Medulla oblongata (tissue), 1 donor: ENCODE data around the gene SGTA.
"Not testable (repeated sequence)": the region's sequence is repeated elsewhere in the genome, so short reads cannot be mapped to it uniquely, and the experiment has no call there.

Source experiments
- DNase-seq: peaks from one replicate; pipeline ENCODE4 v3.0.0-alpha.2; 2015; ENCODE audit errors: extremely low spot score

SGTA gene

GRCh38 chr19:2726904-2727639, 56.0 kb downstream of the SGTA start:
- no peak for DNase-seq

GRCh38 chr19:2726160-2726855, 56.8 kb downstream of the SGTA start:
- no peak for DNase-seq

- DNase-seq: no peak
Measured at GRCh38 chr19:2724148-2724557, 58.9 kb downstream of the SGTA start.

DNA sequence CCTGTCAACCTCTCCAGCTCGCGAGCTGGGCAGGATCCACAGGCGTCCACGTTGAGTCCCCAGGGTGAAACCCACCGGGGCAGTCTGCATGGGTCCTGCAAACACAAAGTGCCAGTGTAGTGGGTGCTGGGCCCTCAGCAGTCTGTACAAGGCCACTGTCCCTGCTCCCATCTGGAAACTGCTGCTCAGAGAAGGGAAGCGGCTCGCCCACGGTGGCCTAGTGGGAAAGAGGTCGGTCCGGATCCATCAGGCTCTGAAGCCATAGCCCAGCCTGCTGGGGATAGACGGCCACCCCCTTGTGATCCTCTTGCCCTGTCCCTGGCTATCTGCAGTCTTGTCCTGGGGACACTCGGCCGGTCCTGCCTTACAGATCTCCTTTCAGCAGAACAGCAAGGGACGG, 59.3 kb downstream of the SGTA start:
- DNase-seq: no peak

- DNase-seq: no peak
Measured at GRCh38 chr19:2723345-2723715, 59.7 kb downstream of the SGTA start.

DNA sequence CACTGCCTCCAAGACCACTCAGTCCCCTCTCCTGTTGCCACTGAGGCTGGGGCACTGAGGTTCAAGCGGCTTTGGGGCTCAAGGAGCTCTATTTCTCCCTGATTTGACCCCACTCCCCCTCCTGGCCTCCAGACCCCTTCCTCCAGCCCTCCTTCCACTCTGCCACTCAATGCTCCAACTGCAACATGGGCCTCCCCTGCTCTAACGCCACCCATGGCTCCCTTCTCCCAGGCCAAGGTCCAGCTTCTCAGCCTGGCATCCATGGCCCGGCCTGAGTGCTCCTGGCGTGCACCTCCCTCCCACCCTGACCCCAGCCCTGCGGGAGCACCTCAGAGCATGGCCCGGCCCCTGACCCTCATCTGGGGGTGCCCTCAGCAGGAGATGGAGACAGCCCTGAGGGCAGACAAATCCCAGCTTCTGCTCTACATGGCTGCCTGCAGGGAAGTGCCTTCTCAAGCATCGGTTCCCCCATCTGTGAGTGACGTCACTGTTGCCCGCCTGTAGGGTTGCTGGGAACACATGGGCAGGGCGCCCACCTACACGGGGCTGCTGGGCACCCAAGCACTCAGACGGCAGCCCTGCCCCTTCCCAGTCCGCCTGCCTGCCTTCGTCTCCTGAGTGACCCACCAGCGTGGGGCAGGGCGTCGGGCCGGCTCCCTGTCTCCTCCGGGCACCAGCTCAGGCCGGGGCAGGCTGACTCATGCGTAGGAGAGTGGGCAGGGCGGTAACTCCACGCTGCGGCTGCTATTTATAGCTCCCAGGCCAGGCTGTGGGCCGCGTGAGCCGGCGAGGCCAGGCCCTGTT, 60.3 kb downstream of the SGTA start:
- peak; percentile 42 for DNase-seq

- DNase-seq: no peak
Measured at GRCh38 chr19:2721570-2722540, 61.2 kb downstream of the SGTA start.

DNA sequence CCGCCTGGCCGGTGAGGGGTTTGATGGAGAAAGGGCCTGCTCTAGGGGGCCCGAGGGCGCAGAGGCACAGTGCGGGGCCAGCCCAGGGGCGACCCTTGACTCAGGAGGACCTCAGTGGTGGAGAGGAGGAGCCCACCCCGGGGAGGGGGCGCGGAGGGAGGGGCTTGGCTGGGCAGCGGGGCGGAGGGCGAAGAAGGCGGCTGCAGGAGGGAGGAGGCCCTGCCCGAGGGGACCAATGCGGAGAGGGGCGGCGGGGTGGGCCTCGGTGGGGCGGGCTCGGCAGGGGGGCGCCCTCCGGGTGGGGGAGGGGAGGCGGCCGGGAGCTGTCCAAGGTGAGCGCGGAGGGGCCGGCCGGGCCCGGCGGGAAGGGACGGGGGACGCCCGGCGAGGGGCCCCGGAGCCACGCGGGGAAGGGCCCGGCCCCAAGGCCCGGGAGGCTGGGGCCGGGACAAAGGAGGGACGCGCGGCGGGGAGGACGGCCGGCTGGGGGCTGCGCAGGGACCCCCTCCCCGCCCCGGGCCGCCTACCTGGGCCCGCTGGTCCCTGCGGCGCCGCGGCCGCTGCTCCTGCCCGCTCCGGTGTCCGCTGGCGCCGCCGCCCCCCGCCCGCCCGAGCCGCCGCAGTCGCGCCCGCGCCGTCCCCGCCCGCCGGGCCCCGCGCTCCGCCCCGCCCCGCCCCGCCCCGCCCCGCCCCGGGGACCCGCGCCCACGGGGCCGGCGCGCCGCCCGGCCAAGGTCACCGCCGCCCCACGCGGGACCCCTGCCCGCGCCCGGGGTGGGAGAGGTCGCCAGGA, 62.1 kb downstream of the SGTA start, which contains the start of gene DIRAS1:
DIRAS1 (minus strand) TSS at position 596 of the 793 bp plus-strand sequence. CDS start 3,566 bp downstream, outside the sequence.
- no peak for DNase-seq

DNA sequence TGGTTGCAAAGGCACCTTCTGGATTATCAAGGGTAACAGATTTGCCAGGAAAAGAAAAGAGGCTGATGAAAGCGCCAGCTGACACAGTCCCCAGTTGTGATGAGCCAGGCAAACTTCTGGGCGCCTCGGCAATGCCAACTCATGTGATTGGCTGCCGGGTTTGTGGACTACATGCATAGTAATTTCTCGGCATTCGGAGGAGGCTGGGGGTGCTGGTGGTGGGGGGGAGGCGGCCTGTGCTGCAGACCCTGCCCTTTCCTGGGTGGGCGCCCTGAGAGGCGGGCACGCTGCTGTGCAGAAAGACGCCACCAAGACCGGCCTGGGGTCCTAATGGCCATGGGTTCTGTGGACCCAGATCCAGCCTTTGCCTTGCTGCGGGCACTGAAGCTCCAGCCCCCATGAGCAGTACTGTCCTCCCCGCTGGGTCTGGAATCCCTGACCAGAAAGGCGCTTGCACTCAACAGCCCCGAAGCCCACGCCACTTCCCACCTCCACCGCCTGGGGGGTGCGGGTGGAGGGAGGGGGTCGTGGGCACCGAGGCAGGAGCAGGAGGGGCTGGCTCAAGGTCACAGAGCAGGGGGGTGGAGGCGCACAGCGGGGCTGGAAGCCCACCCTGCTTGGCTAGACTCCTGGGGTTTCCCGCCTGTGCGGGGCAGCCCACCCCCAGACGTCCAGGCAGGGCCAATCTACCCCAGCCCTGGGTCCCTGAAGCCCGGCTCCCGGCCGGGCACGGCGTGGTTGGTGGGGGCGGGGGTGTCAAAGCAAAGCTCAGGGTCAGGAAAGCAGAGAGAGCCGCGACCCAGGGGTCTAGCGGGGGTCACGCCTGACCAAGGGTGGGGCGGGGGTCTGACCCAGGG, 62.9 kb downstream of the SGTA start:
- peak; percentile 37 for DNase-seq

DNA sequence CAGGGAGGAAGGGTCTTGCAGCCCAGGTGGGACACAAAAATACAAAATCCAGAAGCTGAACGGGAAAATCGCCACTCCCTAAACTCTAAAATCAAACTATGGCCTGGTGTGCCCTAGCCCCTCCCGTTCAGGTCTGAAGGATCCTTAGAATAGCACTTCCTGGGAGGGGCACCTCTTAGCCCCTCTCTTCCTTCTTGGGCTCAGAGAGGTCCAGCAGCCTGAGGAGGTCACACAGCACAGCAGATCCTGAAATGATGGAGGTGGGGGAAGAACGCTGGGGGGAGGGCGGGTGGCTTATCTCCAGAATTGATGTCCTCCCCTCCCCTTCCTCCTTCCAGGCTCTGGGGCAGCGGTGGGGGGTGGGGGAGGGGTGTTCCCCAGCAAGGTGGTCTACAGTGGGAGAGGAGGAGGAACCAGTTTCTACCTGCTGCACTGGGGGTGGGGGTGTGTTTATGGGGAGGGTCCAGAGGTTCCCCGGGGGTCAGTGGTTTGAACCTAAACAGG, 63.8 kb downstream of the SGTA start:
- no peak for DNase-seq

GRCh38 chr19:2717638-2718541, 65.2 kb downstream of the SGTA start:
- no peak for DNase-seq

DNA sequence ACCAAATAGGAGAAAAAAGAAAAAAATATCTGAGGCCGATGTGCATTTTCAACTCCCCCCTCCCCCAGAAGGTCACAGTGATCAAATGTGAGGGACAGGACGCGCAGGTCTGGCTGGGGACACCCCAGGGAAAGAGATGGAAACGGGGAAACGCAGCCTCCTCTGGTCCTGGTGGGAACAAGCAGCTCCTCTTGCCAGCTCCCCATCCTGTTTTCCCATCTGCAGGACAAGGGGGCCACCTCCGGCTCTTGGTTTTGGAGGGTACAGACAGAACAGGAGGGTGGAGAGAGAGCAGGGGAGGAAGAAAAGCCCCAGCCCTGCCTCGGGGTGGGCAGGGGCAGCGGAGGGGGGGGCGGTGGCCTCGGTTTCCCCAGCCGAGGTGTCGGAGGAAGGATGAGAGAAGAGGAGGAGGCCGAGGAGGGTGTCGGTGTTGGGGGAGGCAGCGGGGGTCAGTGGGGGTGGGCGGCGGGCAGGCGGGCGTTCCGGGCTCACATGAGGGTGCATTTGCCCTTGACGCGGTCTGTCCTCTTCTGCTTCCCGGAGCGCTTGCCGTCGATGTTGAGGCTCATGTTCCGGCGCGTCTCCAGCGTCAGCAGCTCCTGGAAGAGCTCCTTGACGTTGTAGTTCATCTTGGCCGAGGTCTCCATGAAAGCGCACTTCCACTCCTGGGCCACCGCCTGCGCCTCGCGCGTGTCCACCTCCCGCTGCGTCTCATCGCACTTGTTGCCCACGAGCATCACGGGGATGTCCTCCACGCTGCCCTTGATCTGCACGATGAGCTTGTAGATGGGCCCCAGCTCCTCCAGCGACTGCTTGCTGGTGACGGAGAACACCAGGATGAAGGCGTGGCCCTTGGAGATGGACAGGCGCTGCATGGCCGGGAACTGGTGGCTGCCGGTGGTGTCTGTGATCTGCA, 66.1 kb downstream of the SGTA start:
- DNase-seq: no peak

GRCh38 chr19:2716275-2716650, 66.8 kb downstream of the SGTA start:
- DNase-seq: no peak

DNA sequence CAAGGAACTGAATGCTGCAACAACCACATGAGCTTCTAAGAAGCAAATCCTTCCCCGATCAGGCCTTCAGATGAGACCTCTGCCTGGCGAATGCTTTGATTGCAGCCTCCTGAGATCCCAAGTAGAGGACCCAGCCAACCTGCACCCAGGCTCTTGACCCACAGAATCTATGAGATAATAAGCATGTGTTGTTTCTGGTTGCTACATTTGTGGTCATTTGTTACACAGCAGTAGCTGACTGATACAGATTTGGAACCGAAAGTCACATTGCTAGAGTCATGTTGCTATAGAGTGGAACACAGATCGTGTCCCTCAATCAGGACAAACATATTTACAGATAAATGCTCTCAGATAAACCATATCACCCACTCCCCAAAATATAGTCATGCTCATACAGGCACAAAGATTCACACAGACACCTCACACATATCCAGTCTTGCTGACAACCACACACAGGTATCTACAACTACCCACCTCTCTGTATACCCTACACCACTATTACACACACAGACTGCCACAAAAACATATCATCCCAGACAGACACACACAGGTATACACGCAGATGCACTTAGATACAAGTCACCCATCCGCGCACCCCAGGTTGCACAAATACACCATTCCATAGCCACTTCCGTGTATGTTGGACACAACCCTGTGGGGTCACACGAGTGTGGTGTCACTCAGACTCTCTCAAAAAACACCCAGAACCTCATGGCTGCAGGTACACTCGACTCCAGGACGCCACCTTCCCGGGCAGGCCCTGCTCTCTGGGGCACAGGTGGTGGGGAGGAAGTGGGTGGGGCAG, 67.4 kb downstream of the SGTA start:
- DNase-seq: no peak

- DNase-seq: no peak
Measured at GRCh38 chr19:2714531-2715269, 68.4 kb downstream of the SGTA start.

- not testable (repeated sequence) for DNase-seq
Measured at GRCh38 chr19:2714102-2714501, 69.0 kb downstream of the SGTA start.
